OCI-LY7 (cell line): Measurements from ENCODE around the gene CDK5RAP3.
"Not testable (repeated sequence)": the region's sequence is repeated elsewhere in the genome, so short reads cannot be mapped to it uniquely, and the experiment has no call there.

ENCODE experiments used
- EZH2phosphoT487 ChIP-seq: fragments of 200-600 bp; sonication (generic); IDR thresholded peaks from 2 replicates; pipeline ENCODE4 v1.6.1; 2018; ENCODE audit warnings: low read depth, borderline replicate concordance, mild to moderate bottlenecking, mixed run types, antibody characterized with exemption, low read length, moderate library complexity, mixed read lengths
- TF ChIP-seq, protein P1 (sequence below): fragments of 200-600 bp; sonication (generic); conservative IDR thresholded peaks from 2 replicates; pipeline ENCODE4 v1.5.1; 2014; ENCODE audit warnings: mild to moderate bottlenecking, antibody characterized with exemption, low read length, moderate library complexity, mixed read lengths

DNA sequence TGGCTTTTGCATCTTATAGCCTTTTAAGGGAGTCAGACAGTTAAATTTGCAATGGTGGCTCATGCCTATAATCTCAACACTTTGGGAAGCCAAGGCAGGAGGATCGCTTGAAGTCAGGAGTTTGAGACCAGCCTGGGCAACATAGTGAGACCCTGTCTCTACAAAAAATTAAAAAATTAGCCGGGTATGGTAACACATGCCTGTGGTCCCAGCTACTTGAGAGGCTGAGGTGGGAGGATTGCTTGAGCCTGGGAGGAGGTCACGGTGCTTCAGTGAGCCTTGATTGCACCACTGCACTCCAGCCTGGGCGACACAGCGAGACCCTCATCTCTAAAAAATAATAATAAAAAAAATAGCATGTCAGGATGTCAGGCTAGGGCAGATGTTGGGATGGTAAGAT, 30.7 kb downstream of the CDK5RAP3 start:
- TF ChIP-seq, protein P1, sequence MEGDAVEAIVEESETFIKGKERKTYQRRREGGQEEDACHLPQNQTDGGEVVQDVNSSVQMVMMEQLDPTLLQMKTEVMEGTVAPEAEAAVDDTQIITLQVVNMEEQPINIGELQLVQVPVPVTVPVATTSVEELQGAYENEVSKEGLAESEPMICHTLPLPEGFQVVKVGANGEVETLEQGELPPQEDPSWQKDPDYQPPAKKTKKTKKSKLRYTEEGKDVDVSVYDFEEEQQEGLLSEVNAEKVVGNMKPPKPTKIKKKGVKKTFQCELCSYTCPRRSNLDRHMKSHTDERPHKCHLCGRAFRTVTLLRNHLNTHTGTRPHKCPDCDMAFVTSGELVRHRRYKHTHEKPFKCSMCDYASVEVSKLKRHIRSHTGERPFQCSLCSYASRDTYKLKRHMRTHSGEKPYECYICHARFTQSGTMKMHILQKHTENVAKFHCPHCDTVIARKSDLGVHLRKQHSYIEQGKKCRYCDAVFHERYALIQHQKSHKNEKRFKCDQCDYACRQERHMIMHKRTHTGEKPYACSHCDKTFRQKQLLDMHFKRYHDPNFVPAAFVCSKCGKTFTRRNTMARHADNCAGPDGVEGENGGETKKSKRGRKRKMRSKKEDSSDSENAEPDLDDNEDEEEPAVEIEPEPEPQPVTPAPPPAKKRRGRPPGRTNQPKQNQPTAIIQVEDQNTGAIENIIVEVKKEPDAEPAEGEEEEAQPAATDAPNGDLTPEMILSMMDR = not testable (repeated sequence)
- not testable (repeated sequence) for TF ChIP-seq EZH2phosphoT487
